NOMO-1 (cell line): Measurements from ENCODE around the gene ADSL.
"Not testable (repeated sequence)": the region's sequence is repeated elsewhere in the genome, so short reads cannot be mapped to it uniquely, and the experiment has no call there.

Source experiments
- DNase-seq, 2 experiments: peaks; one replicate each; lab custom pipeline; 2025; ENCODE audit not compliant: unreplicated experiment in 2 of 2; lab: John Stamatoyannopoulos, UW

The ADSL gene

GRCh38 chr22:40366068-40366467 is 19.8 kb downstream of the ADSL start:
- no peak for DNase-seq

GRCh38 chr22:40367342-40367741 is 21.0 kb downstream of the ADSL start:
- DNase-seq: no peak

GRCh38 chr22:40368016-40368415 is 21.7 kb downstream of the ADSL start:
- no peak for DNase-seq

GRCh38 chr22:40368836-40369235 is 22.5 kb downstream of the ADSL start:
- no peak for DNase-seq

GRCh38 chr22:40374567-40374966 is 28.3 kb downstream of the ADSL start:
- DNase-seq: no peak

GRCh38 chr22:40376149-40376548 is 29.8 kb downstream of the ADSL start:
- DNase-seq: no peak

GRCh38 chr22:40377931-40378330 is 31.6 kb downstream of the ADSL start:
- no peak for DNase-seq

GRCh38 chr22:40378448-40378847 is 32.1 kb downstream of the ADSL start:
- not testable (repeated sequence) for DNase-seq

- DNase-seq: no peak
Measured at GRCh38 chr22:40381461-40381860, 35.2 kb downstream of the ADSL start.

- no peak for DNase-seq
Measured at GRCh38 chr22:40383905-40384304, 37.6 kb downstream of the ADSL start.

- DNase-seq: peak; percentile 70 to 89
Measured at GRCh38 chr22:40385036-40385782, 38.9 kb downstream of the ADSL start.

- DNase-seq: no peak
Measured at GRCh38 chr22:40387746-40388145, 41.4 kb downstream of the ADSL start.

- no peak for DNase-seq
Measured at GRCh38 chr22:40388231-40388630, 41.9 kb downstream of the ADSL start.

- no peak for DNase-seq
Measured at GRCh38 chr22:40391417-40391816, 45.1 kb downstream of the ADSL start.

GRCh38 chr22:40392618-40393017 is 46.3 kb downstream of the ADSL start:
- no peak for DNase-seq

- no peak for DNase-seq
Measured at GRCh38 chr22:40394607-40395006, 48.3 kb downstream of the ADSL start.

- DNase-seq: no peak
Measured at GRCh38 chr22:40395607-40396006, 49.3 kb downstream of the ADSL start.

- no peak for DNase-seq
Measured at GRCh38 chr22:40396882-40397281, 50.6 kb downstream of the ADSL start.

GRCh38 chr22:40397396-40397795 is 51.1 kb downstream of the ADSL start:
- DNase-seq: no peak

GRCh38 chr22:40399621-40400020 is 53.3 kb downstream of the ADSL start:
- DNase-seq: no peak

GRCh38 chr22:40400159-40400558 is 53.9 kb downstream of the ADSL start:
- DNase-seq: peak; percentile 83 to 92

- DNase-seq: no peak
Measured at GRCh38 chr22:40401532-40401931, 55.2 kb downstream of the ADSL start.

- no peak for DNase-seq
Measured at GRCh38 chr22:40401981-40402406, 55.7 kb downstream of the ADSL start.
